ENCODE measurements around the gene DENND2D. TPM values are rescaled to one million over a fixed set of nuclear protein-coding genes. Genes with fewer than 3 reads are reported as not detected.

DENND2D gene, protein sequence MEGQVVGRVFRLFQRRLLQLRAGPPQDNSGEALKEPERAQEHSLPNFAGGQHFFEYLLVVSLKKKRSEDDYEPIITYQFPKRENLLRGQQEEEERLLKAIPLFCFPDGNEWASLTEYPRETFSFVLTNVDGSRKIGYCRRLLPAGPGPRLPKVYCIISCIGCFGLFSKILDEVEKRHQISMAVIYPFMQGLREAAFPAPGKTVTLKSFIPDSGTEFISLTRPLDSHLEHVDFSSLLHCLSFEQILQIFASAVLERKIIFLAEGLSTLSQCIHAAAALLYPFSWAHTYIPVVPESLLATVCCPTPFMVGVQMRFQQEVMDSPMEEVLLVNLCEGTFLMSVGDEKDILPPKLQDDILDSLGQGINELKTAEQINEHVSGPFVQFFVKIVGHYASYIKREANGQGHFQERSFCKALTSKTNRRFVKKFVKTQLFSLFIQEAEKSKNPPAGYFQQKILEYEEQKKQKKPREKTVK
- 13.2 TPM for total RNA-seq (ENCODE audit: insufficient read depth, low replicate concordance)

DNA sequence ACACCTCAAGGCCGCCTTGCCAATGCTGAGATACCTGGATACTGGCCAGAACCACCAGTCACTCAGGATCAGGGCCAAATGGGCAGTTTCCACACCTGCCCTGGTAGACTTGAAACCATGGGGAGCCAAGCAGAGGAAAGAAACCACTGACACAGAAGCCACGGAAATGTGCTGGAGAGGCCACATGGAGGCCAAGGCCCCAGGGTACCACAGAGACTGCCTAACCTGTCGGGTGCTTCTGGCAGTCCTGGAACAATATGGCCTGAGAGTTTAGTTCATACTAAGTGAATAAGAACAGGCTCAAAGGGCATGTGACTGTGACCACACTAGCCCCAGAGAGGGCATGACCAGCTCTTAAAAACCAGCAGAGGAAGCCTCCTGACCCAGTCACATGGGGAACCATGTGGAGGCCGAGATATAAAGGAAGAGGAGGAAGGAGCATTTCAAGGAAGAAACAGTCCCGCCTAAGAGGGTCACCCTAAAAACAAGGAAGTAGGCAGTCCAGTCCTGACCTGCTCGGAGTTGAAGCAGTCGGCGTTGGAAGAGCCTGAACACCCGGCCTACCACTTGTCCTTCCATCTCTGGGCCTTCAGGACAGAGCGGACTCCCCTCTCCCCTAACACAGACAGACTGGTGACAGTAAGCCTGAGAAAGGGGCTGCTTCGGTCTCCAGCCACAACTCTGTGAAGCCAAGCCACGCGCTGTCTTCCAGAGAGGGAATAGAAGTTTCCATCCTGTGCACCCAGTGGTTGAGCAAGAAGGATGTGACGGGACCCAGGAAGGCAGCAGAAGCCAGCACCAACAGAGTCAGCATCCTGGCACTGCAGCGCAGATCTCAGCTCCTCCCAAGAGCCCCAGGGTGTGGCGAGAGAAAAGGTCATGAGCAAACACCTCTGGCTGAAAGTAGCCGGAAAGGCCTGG is at the start of gene DENND2D:
Gene DENND2D, minus strand, starts transcription at position 766 of the 921 bp plus-strand sequence. Its CDS starts 187 bp downstream, at position 579.
- peak; percentile 40 for DNase-seq (ENCODE audit: low spot score)

DNA sequence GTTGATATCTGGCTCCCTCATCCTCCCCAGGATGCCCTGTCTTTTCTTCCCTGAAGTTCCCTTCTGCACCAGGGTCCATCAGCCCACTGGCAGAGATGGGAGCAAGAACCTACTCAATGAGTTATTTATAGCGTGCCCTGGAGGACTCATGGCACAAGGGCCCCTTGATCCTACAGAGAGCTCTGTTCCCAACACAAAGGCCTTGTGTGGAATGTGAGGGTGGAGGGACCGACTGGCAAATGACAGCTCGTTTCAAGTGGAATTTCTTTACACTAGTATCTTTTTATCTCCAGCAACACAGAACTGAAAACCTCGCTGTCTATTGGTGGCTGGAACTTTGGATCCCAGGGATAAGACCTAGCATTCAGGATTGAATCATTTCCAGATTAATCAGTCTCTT is 49.5 kb upstream of the DENND2D start:
- no peak for DNase-seq (ENCODE audit: low spot score)

DNA sequence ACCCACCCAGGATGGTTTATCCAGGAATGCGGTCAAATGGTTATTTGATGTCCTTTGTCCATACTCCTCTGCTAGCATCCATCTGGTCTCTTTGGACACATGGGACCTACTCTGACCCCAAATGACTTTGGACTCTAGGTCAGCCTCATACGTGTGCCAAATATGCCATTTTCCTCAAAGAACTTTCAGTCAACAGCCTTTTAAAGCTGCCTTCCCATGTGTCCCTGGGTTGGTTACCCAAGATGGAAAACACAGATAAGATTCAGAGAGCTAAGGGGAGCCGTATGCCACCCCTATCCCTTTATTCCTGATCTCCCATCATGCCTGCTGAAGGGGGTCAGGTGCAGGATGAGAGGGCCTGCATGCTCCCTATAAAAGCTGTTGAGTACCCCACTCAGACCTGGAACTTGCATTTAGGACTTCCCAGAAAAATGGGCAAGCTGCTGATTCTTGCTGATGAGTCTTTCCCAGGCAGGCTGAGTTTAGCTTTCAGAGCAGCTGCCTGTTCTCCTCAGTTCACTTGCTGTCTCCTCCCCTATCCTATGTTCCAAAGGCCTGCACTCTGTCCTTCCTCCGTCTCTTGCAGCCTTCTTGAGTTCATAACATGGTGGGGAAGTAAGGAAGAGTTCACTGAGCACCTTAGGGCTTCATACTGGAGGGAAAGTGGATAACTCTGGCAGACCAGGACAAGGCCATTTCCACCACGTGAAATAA is 46.8 kb upstream of the DENND2D start:
- DNase-seq (ENCODE audit: low spot score) = no peak

DNA sequence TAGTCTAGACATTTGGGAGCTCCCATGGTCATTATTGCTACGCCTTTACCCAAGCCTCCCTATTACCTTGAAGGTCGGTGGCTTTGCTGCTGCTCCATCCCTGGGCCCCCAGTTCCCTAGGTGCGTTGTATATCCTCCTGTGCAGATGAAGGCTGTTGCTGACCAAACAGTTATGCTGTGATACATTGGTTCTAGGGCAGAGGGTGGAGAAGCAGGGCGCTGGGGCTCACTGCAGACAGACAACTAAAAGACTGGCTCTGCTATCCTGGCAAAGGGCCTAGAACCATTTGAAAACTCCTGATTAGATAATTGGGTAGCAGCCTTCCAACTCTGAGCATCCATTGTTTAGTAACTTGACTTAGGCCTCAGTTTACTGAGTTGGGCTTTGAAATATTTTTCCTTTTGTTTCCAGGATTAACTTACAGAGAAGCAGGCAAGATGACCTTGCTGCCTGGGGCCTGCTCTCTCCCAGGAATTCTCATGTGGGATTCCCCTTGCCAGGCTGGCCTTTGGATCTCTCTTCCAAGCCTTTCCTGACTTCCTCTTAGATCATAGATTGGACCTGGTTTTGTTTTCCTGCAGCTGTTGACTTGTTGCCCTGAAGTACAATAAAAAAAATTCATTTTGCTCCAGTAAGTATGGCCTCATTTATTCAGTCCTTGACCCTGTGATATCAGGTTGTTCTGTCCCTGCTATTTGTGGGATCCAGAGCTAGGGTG is 42.5 kb upstream of the DENND2D start:
- DNase-seq (ENCODE audit: low spot score) = no peak

DNA sequence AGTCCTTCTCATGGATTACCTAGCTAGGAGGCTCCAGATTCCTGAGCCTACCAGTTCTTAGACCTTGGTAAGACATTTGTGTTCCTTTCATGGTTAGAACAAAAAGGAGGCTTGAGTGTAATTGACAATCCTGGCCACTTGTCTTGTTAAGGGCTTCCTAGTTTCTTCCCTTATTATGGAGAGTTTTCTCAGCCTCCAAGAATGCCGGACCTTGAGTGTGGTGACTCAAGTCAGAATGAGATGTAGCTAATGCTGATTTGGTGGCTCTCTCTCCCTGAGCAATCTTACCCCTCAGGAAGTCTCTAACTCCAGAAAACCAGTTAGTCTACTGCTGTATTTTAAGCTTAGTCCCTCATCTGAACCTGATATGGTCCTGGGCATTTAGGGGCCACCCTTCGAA is 41.4 kb upstream of the DENND2D start:
- DNase-seq (ENCODE audit: low spot score) = no peak

DNA sequence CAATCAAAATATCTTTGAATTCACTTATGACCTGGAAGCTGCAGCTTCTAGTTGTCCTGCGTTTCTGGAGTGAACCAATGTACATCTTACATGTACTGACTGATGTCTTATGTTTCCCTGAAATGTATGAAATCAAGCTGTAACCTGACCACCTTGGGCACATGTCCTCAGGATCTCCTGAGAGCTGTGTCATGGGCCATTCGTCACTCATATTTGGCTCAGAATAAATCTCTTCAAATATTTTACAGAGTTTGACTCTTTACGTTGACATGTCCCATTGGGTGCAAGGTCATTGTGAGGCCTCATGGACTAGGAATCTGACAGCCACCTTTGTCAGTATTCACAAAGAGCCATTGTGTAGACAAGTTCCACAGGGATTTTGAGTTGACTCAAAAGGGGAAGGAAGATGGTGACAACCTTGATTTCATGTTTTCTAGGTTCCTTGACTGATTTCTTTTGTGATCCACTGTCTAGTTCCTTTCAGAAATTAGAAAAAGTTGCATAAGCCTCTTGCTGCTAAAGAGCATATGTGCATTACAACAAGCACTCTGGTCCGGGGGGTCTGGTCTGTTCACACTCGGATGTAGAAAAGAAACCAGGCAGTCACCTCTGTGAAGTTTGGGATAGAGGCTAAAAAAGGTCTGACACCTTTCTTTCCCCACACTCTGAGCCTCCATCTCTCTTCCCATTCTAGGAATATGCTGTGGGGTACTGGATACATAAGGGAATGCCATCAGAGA is 37.8 kb upstream of the DENND2D start:
- no peak for DNase-seq (ENCODE audit: low spot score)

DNA sequence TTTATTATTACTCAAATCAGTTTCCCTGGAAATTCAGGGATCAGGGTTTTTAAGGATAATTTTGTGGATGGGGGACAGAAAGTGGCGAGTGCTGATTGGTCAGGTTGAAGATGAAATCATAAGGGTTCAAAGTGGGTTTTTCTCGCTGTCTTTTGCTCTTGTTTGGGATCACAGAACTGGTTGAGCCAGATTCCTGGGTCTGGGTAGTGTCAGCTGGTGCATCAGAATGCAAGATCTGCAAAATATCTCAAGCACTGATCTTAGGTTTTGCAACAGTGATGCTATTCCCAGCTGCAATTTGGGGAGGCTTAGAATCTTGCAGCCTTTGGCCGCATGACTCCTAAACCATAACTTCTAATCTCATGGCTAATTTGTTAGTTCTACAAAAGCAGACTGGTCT is 36.4 kb upstream of the DENND2D start:
- peak; percentile 69 for DNase-seq (ENCODE audit: low spot score)

DNA sequence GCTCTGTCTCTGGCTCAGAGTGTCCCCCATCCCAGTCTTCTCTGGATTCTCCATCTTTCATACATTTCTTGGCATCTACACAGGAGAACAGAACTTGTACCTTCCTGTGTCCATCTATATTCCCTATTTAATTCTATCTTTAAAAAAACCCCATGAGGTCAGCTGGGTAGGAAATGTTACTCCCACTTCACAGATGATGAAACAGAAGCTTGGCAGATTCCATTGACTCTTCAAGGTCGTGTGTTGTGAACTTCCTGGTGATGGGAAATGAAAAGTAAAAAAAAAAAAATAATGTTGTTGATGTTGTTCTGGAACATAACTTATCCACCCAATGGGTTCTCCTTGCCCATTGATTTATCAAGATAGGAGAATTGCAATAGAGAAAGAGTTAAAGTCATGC is 35.9 kb upstream of the DENND2D start:
- no peak for DNase-seq (ENCODE audit: low spot score)

DNA sequence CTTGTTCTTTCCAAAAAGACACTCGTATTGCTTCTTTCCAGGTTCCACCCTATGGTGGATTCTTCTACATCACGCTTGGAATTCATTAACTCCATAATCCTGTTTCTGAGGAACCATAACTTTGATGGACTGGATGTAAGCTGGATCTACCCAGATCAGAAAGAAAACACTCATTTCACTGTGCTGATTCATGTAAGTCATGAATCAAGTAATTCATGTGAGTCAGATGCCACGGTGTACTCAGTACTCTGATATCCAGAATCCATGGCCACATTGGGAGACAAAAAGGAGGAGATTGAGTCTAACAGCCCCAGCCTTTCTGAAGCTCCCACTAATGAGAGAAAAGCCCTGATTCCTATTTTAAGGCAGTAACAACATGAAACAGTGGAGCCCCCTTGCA is 34.4 kb upstream of the DENND2D start:
- no peak for DNase-seq (ENCODE audit: low spot score)

DNA sequence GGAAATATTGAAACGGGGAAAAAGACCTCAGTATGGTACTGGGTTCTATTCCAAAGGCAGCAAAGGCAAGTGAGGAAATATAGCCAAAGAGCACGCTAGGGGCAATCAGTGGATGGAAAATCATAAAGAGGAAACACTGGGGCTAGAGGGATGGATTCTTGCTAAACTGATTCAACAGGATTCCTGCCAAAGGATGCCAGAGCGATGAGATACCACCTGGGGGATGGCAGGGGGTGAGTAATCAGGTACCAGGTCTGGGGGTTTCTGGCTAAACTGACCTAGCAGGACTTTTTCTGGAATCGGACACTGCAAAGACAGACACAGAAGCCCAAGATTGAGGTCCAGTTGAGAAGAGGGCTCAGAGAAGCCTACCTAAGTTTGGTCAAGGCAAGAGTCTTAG is 33.8 kb upstream of the DENND2D start:
- no peak for DNase-seq (ENCODE audit: low spot score)

DNA sequence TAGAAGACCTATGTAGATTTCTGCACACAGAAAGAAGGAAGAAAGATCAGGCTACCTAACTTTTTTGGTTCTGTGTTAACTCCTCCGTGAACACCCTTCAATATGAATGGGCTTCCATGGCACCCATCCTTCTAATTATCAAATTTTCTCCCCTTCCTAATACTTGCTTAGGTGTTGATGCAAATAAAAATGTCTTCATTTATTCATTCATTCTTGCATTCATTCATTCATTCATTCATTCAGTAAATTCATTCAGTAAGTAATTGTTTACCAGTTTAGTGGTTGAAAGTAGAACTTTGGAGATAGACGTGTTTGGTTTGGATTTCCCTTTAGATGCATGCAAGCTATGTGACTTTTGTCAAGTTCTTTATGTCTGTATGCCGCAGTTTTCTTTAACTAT is 31.7 kb upstream of the DENND2D start:
- DNase-seq (ENCODE audit: low spot score) = no peak

DNA sequence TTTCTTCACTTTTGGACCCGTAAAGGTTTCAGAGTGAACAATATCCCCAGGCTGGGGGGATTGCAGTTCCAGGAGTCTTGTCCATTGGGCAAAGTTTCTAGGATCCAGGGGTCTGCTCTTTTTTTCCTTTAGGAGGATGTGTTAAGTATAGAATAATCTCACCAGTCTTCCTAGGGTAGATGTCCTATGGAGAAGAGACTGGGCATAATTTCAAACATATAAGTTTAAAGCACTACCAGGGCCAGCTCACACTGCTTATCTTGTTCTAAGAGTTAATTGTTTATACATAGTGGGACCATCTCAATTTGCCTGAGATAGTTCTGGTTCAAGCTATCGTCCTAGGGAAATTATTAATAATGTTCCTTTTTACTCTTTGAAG is 28.3 kb upstream of the DENND2D start:
- DNase-seq (ENCODE audit: low spot score) = no peak

DNA sequence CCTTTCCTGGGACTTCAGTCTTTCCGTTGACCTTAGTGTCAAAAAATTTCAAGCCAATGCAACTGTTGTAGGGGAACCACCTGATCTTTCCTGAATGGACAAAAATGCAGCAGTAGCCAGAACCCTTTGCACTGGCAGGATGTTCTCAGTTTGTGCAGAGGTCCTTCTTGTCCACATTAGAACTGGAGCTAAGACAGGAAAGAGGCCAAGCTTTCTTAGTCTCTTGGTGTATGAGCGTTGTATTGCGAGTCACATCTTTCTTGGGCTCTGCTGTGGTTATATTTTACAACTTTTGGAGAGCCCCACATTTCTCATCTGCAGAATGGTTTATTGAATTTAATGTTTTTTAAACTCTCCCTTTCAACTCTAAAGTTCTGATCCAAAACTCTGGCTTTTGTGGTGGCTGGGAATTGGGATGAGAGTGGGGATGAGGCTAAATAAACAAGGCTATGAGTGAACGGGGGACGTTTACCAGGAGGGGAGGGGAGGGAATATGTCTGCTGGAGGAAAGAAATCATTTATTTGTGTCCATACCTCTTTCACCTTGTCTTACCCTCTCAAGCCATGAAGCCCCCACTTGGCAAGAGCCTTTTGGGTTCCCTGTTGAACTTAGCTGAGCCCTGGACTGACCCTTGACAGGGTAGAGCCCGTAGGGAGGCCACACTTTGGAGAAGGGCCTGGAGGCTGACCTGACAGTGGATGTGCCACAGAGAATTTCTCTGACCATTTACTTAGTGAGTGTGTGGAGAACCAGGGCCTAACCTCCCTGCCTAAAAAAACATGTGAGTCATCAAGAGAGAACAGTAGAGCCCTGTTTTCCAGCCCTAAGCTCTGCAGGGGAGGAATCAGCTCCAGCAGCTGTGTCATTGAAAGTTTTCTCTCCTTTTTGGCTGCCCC is 27.7 kb upstream of the DENND2D start:
- peak; percentile 22 for DNase-seq (ENCODE audit: low spot score)

DNA sequence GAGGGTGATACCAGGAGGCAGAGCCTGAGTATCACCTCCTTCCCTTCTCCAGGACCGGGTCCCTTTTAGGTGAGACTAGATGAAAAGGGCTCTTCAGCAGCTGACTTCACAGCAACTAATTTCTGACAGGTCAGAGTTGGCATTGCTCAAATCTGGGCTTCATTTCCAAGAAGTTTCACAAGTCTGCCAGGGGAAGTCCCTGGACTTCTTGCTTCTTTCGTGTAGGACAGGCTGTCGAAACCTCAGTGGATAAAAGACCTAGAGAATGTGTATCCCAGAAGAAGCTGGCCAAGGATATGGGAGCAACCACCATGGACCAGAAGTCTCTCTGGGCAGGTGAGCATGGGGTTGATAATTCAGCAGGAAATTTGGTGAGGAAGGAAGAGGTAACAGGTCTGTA is 27.0 kb upstream of the DENND2D start, which contains the start of gene CHI3L2:
Gene CHI3L2, plus strand, starts transcription at position 280 of the 400 bp plus-strand sequence. Its CDS starts 17 bp downstream, at position 297.
- DNase-seq (ENCODE audit: low spot score) = no peak

DNA sequence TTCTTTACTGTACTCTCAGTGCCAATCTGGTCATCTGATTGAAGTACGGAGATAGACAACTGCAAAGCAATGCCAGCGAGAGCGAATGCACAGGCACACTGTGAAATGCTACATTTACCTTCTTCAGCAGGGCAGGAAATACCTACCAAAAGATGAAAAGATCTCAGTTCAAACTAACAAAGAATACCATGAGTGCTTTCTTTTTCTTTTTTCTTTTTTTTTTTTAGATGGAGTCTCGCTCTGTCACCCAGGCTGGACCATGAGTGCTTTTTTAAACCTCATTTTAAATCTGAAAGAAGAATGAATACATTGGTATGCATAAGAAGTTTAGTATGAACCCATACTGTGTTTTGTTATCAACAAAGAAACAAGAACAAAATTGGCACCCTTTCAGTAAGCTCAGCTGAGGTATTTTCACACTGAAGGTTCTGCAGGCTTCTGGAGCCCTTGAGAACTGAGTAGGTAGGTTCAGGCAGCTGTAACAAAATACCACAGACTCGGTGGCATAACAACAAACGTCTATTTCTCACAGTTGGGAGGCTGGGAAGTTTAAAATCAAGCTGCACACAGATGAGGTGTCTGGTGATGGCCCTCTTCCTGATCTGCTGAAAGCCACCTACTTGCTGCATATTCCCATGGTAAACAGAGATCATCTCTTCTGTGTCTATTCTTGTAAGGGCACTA is 25.4 kb upstream of the DENND2D start:
- no peak for DNase-seq (ENCODE audit: low spot score)

DNA sequence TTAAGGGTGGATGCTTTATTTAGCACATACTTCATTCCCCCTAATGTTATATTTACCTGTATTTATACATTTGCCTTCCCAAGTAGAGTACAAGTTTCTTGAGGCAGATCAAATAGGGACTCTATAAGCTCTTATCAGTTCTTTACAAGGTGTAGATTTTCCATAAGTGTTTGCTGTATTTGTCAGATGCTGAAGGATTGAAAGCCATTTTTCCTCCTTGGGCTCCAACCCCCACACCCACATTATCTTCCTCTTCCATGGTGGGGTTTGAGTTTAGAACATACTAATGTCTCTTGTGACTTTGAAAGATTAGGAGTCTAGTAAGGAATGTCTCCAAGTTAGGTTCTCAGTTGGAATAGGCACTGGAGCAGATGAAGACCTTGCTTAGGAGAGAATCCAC is 24.6 kb upstream of the DENND2D start:
- no peak for DNase-seq (ENCODE audit: low spot score)

DNA sequence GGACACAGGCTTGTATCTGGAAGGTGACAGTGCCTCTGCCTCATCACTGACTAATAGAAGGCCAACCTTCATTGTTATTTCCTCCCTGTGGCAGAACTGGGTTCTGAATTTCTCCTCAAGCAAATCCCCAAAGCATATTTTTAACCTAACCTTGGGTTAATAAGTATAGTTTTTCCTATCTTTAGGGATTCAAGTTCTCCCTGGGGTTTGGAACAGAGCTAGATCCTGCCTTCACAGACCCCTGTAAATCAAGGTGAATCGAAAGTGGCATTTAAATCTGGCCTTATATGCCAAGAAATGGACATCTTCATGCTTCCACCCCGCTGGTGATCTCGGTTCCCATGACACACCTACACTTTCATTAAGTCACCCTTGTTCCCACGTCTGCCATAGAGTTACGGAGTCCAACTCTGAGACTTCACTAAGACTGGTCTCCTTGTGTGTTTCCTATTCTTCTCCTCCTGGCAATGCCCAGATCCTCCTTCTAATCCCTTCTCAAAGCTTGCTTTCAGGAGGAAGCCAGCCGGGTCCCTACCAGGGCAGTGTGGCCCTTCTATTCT is 22.8 kb upstream of the DENND2D start:
- DNase-seq (ENCODE audit: low spot score) = no peak

All from umbilical cord (tissue), 2 donors.